C4-2B (cell line): ENCODE measurements around the gene CIAO2B.

Experiments used
- H3K27ac ChIP-seq: fragments of 450-650 bp; 2 replicates; pipeline ENCODE4 v1.5.1; 2017
- CTCF ChIP-seq: fragments of 450-650 bp; conservative IDR thresholded peaks from 2 replicates; pipeline ENCODE4 v1.5.1; 2017; ENCODE audit warnings: mild to moderate bottlenecking
- ZFX ChIP-seq: fragments of 450-650 bp; IDR thresholded peaks from 2 replicates; pipeline ENCODE4 v1.6.1; 2017

Gene CIAO2B

GRCh38 chr16:66908116-66908515 lies 26.1 kb downstream of the CIAO2B start:
- TF ChIP-seq ZFX (no peak), CTCF (no peak)
- no peak overlapping the region for H3K27ac ChIP-seq

GRCh38 chr16:66906916-66907836 lies 27.0 kb downstream of the CIAO2B start:
- TF ChIP-seq CTCF: no peak
- TF ChIP-seq ZFX: no peak
- no peak overlapping the region for H3K27ac ChIP-seq

- H3K27ac ChIP-seq: no peak overlapping the region
- TF ChIP-seq ZFX: no peak
- TF ChIP-seq CTCF: no peak
Observed at GRCh38 chr16:66905633-66906539, 28.3 kb downstream of the CIAO2B start.

- no peak overlapping the region for H3K27ac ChIP-seq
- no peak for TF ChIP-seq CTCF
- TF ChIP-seq ZFX: no peak
Observed at GRCh38 chr16:66904846-66905632, 29.2 kb downstream of the CIAO2B start.

GRCh38 chr16:66904428-66904845 lies 29.8 kb downstream of the CIAO2B start:
- TF ChIP-seq CTCF (no peak), ZFX (no peak)
- no peak overlapping the region for H3K27ac ChIP-seq

- no peak for TF ChIP-seq ZFX
- no peak for TF ChIP-seq CTCF
- H3K27ac ChIP-seq: no peak overlapping the region
Observed at GRCh38 chr16:66903544-66904427, 30.4 kb downstream of the CIAO2B start.
